Measurements from ENCODE around the gene NFE2L3.

NFE2L3 gene

GRCh38 chr7:26135551-26135950, 16.4 kb upstream of the NFE2L3 start:
- no peak for TF ChIP-seq CTCF (IDR thresholded peaks at IDR 0.05; ENCODE audit: control insufficient read depth, extremely low read depth, insufficient read depth)
- no peak for DNase-seq (ENCODE audit: low read depth)
- H3K4me3 ChIP-seq (ENCODE audit: low read depth, low read length) = no peak overlapping the region

- TF ChIP-seq CTCF (IDR thresholded peaks at IDR 0.05; ENCODE audit: control insufficient read depth, extremely low read depth, insufficient read depth) = no peak
- DNase-seq (ENCODE audit: low read depth) = no peak
These were observed 15.2 kb upstream of the NFE2L3 start for GRCh38 chr7:26136831-26137230.

GRCh38 chr7:26140380-26140779, 11.6 kb upstream of the NFE2L3 start:
- DNase-seq (ENCODE audit: low read depth) = no peak
- H3K4me3 ChIP-seq (ENCODE audit: low read depth, low read length) = no peak overlapping the region
- TF ChIP-seq CTCF (IDR thresholded peaks at IDR 0.05; ENCODE audit: control insufficient read depth, extremely low read depth, insufficient read depth) = no peak

More at GRCh38 chr7:26136831-26137230, 15.2 kb upstream of the NFE2L3 start:
- no peak overlapping the region for H3K4me3 ChIP-seq (ENCODE audit: low read depth, low read length)

GRCh38 chr7:26141077-26141476, 10.9 kb upstream of the NFE2L3 start:
- H3K4me3 ChIP-seq (ENCODE audit: low read depth, low read length) = no peak overlapping the region
- DNase-seq (ENCODE audit: low read depth) = no peak
- no peak for TF ChIP-seq CTCF (IDR thresholded peaks at IDR 0.05; ENCODE audit: control insufficient read depth, extremely low read depth, insufficient read depth)

GRCh38 chr7:26143298-26144048, 8.5 kb upstream of the NFE2L3 start:
- no peak overlapping the region for H3K4me3 ChIP-seq (ENCODE audit: low read depth, low read length)
- no peak for DNase-seq (ENCODE audit: low read depth)
- no peak for TF ChIP-seq CTCF (IDR thresholded peaks at IDR 0.05; ENCODE audit: control insufficient read depth, extremely low read depth, insufficient read depth)

- H3K4me3 ChIP-seq (ENCODE audit: low read depth, low read length) = no peak overlapping the region
- TF ChIP-seq CTCF (IDR thresholded peaks at IDR 0.05; ENCODE audit: control insufficient read depth, extremely low read depth, insufficient read depth) = no peak
- no peak for DNase-seq (ENCODE audit: low read depth)
These were observed 7.6 kb upstream of the NFE2L3 start for GRCh38 chr7:26144184-26145080.

Data from LNCaP clone FGC (cell line).